HG02884 (cell line): Measurements from ENCODE around the gene AMOT.
"Not testable (repeated sequence)": the region's sequence is repeated elsewhere in the genome, so short reads cannot be mapped to it uniquely, and the experiment has no call there.

ENCODE experiments used
- ATAC-seq: cut with Tn5 transposase; IDR thresholded peaks from one replicate; pipeline ENCODE4 v1.9.1; 2021; ENCODE audit warnings: mild to moderate bottlenecking, moderate library complexity; ENCODE audit not compliant: unreplicated experiment

Gene AMOT

DNA sequence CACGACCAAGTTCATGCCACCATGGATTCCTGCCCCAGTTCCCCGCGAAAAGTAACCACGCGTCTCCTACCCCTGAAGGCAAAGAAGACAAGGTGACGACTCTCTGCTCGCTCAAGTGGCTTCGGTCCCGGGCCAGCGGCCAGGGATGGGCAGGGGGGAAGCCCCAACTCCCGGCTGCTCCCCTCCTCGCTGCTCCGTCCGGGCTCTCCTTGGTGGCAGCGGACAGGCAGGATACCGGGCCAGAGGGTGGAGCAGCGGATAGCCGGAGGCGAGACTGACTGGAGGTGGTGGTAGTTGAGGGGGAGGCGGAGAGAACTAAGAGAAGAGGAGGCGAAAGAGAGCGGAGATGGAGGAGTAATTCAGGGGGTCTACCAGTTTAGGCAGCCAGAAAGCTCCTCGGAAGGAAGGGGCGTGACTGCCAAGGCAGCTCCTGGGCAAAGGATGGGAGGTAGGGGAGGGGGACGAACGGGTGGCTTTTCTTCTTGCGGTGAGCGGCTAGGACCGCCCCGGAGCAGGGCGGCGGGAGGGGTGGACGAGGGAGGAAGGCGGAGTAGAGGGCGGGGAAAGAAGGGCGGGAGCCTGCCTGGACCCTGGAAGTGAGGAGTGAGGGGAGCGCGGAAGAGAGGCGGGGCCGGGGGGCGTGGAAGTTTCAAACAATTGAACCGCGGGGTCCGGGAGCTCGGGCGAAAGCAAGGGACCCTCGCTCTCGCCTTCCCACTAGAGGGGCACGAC lies at the start of gene AMOT:
Gene AMOT, minus strand, starts transcription at position 450 of the 732 bp plus-strand sequence. CDS start 17,705 bp downstream, outside the sequence.
- ATAC-seq = peak; percentile 49

DNA sequence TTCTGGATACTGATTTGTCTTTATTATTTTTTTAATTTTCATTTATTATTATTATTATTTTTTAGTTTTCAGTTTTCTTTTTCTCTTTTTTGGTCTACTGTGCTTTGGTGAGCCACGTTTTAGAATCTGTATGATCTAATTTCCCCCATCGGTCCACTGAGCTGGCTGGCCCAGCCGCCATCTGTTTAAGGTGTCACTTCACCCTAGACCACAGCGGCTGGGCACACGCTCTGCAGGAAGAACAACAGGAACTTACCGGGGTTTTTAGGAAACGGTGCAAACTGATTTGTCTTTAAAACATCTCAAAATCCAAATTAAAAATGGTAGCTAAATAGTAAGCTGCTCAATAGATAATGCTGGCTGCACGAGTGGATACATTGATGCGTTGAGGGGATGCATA lies 48.8 kb upstream of the AMOT start:
- ATAC-seq = no peak

GRCh38 chrX:112888916-112889315 lies 48.3 kb upstream of the AMOT start:
- no peak for ATAC-seq

DNA sequence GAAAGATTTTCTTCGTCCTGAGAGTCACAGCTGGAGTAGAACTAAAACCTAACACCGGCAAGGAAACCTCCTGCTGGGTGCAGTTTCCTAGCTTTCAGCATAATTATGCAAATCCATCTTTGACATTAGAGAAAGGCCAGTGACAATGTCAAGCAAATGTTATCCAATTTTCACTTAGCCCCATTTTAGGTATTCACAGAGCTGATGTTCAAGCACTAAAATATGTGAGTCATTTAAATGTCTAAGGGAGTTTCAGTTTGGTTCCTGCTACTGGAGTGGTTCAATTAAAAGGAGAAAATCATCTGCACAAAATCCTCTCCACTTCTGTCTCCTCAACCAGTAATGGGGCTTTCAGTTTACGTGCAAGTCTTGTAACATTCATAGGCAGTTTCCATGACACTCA lies 37.1 kb upstream of the AMOT start:
- ATAC-seq = peak; percentile 40

DNA sequence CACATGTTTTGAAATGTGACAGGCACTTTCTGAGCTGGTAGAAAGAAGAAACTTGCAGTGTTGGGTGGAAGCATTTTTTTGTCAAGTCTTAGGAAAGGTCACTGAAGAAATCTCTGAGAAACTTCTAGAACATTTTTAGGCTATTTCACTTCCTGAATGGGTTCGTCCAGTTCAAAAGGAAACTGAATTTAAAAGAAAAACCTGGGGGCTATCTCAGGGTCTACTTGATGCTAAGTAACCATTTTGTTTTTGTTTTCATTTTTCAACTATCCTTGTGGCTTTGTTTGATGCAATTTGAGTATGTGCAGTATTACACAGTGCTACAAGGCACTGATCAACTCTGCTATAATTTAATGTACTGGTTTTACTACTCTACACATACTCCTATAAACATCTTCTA lies 34.0 kb upstream of the AMOT start:
- ATAC-seq = no peak

- no peak for ATAC-seq
These were observed 33.5 kb upstream of the AMOT start for GRCh38 chrX:112874175-112874574.

GRCh38 chrX:112868586-112868985 lies 28.0 kb upstream of the AMOT start:
- ATAC-seq = no peak

- ATAC-seq = peak; percentile 86
These were observed 26.9 kb upstream of the AMOT start for GRCh38 chrX:112867570-112867969.

- no peak for ATAC-seq
These were observed 25.5 kb upstream of the AMOT start for GRCh38 chrX:112866175-112866574.

- ATAC-seq = no peak
These were observed 24.9 kb upstream of the AMOT start for GRCh38 chrX:112865464-112866025.

- no peak for ATAC-seq
These were observed 23.2 kb upstream of the AMOT start for GRCh38 chrX:112863850-112864249.

GRCh38 chrX:112857478-112857878 lies 16.8 kb upstream of the AMOT start:
- ATAC-seq = no peak

GRCh38 chrX:112854901-112855300 lies 14.3 kb upstream of the AMOT start:
- not testable (repeated sequence) for ATAC-seq

DNA sequence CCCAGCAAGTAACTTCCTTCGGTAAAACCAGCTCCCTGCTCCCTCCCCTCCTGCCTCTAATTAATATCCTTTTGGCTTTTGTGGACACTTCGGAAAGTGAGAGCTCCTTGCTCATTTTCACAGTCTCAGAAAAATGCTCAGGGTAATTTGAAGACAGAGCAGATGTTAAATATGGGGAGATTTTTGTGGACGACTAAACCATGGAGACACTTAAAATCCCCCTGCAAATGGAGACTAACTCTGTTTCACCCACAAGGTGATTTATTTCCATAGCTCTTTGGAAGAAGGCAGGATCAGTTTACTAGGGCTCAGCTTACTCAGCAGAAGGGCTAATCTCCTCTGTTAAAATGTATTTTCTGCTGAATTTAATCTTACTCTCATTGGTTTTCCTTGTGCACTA lies 12.2 kb upstream of the AMOT start:
- no peak for ATAC-seq

- peak; percentile 73 for ATAC-seq
These were observed 11.2 kb upstream of the AMOT start for GRCh38 chrX:112851806-112852205.

- peak; percentile 76 for ATAC-seq
These were observed 10.6 kb upstream of the AMOT start for GRCh38 chrX:112851161-112851779.

GRCh38 chrX:112849016-112849415 lies 8.4 kb upstream of the AMOT start:
- no peak for ATAC-seq

DNA sequence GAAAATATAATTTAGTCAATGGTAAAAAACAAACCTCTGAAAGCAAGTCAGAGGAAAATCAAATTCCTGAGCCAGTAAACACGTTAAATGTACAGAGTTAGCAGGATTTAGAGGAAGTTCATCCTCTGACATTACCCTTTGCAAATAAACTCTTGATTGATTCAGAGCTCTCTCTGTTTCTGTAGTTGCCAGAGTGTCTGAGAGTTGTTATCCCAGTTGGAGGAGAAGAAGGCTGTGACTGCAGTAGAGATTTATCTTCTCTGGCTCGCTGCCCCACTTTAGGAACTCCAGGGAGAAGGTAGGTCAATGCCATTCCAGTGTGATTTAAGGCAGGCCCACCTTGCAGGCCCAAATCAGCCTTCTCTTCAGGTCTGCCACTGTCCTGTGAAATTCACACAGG lies 6.2 kb upstream of the AMOT start:
- ATAC-seq = no peak

DNA sequence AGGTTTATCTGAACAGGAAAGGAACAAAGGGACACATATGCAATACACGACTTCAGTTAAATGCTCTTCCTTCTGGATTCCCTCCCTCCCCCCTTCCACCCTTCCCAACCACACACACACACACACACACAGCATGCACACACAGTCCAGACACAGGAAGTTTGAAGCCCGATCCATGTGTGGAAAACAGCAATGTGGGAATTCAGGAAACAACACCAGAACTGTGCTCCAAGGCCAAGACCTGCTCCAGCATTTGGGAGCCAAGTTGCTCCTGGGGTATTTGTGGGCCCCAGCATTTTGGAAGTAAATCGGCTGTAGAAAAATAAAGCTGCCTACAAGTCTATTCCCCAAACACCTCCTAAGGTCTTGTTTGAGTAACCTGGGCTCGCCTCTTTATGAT lies 5.6 kb upstream of the AMOT start:
- no peak for ATAC-seq

GRCh38 chrX:112844250-112844649 lies 3.6 kb upstream of the AMOT start:
- no peak for ATAC-seq

GRCh38 chrX:112841820-112842157 lies 1.2 kb upstream of the AMOT start:
- no peak for ATAC-seq

GRCh38 chrX:112841114-112841819 lies 636 bp upstream of the AMOT start:
- ATAC-seq = peak; percentile 95
